ENCODE measurements around the gene PCED1B. TPM values are rescaled to one million over a fixed set of nuclear protein-coding genes. Genes with fewer than 3 reads are reported as not detected.
"Not testable (repeated sequence)": the region's sequence is repeated elsewhere in the genome, so short reads cannot be mapped to it uniquely, and the experiment has no call there.

The PCED1B gene
- total RNA-seq, 1 experiment from 2014 or later: 6.6 TPM

- no peak overlapping the region for H3K4me3 Mint-ChIP-seq
- peaks cover 16% of the 10 kb centered on the region for H3K9me3 Mint-ChIP-seq
- TF ChIP-seq CREM (CRISPR knock-in tag; IDR thresholded peaks at IDR 0.05) (no peak), ZNF232 (CRISPR knock-in tag; IDR thresholded peaks at IDR 0.05) (no peak), AR (CRISPR knock-in tag; IDR thresholded peaks at IDR 0.05) (no peak), TP53 (CRISPR knock-in tag; IDR thresholded peaks at IDR 0.05) (no peak), ZNF281 (CRISPR knock-in tag; IDR thresholded peaks at IDR 0.05) (no peak), ZBTB43 (CRISPR knock-in tag; IDR thresholded peaks at IDR 0.05) (no peak), NFATC4 (CRISPR knock-in tag; IDR thresholded peaks at IDR 0.05) (no peak), ZNF396 (CRISPR knock-in tag; IDR thresholded peaks at IDR 0.05; ENCODE audit: borderline replicate concordance) (no peak), RELA (CRISPR knock-in tag; IDR thresholded peaks at IDR 0.05; ENCODE audit: borderline replicate concordance) (no peak)
- TF ChIP-seq, protein P1, sequence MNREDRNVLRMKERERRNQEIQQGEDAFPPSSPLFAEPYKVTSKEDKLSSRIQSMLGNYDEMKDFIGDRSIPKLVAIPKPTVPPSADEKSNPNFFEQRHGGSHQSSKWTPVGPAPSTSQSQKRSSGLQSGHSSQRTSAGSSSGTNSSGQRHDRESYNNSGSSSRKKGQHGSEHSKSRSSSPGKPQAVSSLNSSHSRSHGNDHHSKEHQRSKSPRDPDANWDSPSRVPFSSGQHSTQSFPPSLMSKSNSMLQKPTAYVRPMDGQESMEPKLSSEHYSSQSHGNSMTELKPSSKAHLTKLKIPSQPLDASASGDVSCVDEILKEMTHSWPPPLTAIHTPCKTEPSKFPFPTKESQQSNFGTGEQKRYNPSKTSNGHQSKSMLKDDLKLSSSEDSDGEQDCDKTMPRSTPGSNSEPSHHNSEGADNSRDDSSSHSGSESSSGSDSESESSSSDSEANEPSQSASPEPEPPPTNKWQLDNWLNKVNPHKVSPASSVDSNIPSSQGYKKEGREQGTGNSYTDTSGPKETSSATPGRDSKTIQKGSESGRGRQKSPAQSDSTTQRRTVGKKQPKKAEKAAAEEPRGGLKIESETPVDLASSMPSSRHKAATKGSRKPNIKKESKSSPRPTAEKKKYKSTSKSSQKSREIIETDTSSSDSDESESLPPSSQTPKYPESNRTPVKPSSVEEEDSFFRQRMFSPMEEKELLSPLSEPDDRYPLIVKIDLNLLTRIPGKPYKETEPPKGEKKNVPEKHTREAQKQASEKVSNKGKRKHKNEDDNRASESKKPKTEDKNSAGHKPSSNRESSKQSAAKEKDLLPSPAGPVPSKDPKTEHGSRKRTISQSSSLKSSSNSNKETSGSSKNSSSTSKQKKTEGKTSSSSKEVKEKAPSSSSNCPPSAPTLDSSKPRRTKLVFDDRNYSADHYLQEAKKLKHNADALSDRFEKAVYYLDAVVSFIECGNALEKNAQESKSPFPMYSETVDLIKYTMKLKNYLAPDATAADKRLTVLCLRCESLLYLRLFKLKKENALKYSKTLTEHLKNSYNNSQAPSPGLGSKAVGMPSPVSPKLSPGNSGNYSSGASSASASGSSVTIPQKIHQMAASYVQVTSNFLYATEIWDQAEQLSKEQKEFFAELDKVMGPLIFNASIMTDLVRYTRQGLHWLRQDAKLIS (CRISPR knock-in tag; IDR thresholded peaks at IDR 0.05; ENCODE audit: borderline replicate concordance): no peak
- ChIA-PET CTCF (no interaction called here), POLR2A (no interaction called here)
- H3K4me1 Mint-ChIP-seq: peaks cover 9% of the 10 kb centered on the region; the same call in 1 of the 2 replicates
- no peaks in the 10 kb centered on the region for H3K27me3 Mint-ChIP-seq (ENCODE audit: low read depth)
- DNase-seq (ENCODE audit: low spot score): no peak
- no peak overlapping the region for H3K27ac Mint-ChIP-seq
- H3K36me3 Mint-ChIP-seq: peaks cover 10% of the 10 kb centered on the region
- no peak for ATAC-seq
Observed at GRCh38 chr12:47166365-47166764, 86.9 kb downstream of the PCED1B start.

- DNase-seq (ENCODE audit: low spot score); CTCF ChIA-PET; H3K4me3 Mint-ChIP-seq; POLR2A ChIA-PET; ATAC-seq; H3K4me1 Mint-ChIP-seq; H3K27ac Mint-ChIP-seq; H3K27me3 Mint-ChIP-seq (ENCODE audit: low read depth): not testable (repeated sequence)
- Mint-ChIP-seq H3K36me3 (peaks cover 18% of the 10 kb centered on the region), H3K9me3 (peaks cover 30% of the 10 kb centered on the region)
Observed at GRCh38 chr12:47170281-47170680, 90.9 kb downstream of the PCED1B start.

- Mint-ChIP-seq H3K4me1 (no peaks in the 10 kb centered on the region), H3K27ac (no peak overlapping the region), H3K9me3 (0 out of 2 replicates have a peak, but pooled peaks cover 4% of the 10 kb centered on the region), H3K27me3 (ENCODE audit: low read depth) (no peaks in the 10 kb centered on the region), H3K36me3 (no peaks in the 10 kb centered on the region), H3K4me3 (no peak overlapping the region)
- ChIA-PET POLR2A (no interaction called here), CTCF (no interaction called here)
- ATAC-seq (no peak), DNase-seq (ENCODE audit: low spot score) (no peak)
- TF ChIP-seq SMAD4 (CRISPR knock-in tag; IDR thresholded peaks at IDR 0.05) (no peak), JUN (CRISPR knock-in tag; IDR thresholded peaks at IDR 0.05) (no peak), CDX4 (CRISPR knock-in tag; IDR thresholded peaks at IDR 0.05; ENCODE audit: borderline replicate concordance) (no peak), TP53 (CRISPR knock-in tag; IDR thresholded peaks at IDR 0.05) (no peak), IRF2 (CRISPR knock-in tag; IDR thresholded peaks at IDR 0.05; ENCODE audit: borderline replicate concordance, low read depth) (no peak)
- TF ChIP-seq, protein P2, sequence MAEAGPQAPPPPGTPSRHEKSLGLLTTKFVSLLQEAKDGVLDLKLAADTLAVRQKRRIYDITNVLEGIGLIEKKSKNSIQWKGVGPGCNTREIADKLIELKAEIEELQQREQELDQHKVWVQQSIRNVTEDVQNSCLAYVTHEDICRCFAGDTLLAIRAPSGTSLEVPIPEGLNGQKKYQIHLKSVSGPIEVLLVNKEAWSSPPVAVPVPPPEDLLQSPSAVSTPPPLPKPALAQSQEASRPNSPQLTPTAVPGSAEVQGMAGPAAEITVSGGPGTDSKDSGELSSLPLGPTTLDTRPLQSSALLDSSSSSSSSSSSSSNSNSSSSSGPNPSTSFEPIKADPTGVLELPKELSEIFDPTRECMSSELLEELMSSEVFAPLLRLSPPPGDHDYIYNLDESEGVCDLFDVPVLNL (CRISPR knock-in tag; IDR thresholded peaks at IDR 0.05; ENCODE audit: borderline replicate concordance, low read depth): no peak
- TF ChIP-seq, protein P3, sequence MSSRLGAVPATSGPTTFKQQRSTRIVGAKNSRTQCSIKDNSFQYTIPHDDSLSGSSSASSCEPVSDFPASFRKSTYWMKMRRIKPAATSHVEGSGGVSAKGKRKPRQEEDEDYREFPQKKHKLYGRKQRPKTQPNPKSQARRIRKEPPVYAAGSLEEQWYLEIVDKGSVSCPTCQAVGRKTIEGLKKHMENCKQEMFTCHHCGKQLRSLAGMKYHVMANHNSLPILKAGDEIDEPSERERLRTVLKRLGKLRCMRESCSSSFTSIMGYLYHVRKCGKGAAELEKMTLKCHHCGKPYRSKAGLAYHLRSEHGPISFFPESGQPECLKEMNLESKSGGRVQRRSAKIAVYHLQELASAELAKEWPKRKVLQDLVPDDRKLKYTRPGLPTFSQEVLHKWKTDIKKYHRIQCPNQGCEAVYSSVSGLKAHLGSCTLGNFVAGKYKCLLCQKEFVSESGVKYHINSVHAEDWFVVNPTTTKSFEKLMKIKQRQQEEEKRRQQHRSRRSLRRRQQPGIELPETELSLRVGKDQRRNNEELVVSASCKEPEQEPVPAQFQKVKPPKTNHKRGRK (CRISPR knock-in tag; IDR thresholded peaks at IDR 0.05; ENCODE audit: borderline replicate concordance): no peak
- TF ChIP-seq, protein P4, sequence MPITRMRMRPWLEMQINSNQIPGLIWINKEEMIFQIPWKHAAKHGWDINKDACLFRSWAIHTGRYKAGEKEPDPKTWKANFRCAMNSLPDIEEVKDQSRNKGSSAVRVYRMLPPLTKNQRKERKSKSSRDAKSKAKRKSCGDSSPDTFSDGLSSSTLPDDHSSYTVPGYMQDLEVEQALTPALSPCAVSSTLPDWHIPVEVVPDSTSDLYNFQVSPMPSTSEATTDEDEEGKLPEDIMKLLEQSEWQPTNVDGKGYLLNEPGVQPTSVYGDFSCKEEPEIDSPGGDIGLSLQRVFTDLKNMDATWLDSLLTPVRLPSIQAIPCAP (CRISPR knock-in tag; IDR thresholded peaks at IDR 0.05): no peak
Observed at GRCh38 chr12:47178014-47178413, 98.6 kb downstream of the PCED1B start.

Measured in WTC11 (cell line).